SK-N-SH treated with all-trans-retinoic acid at 6 μM for 48 hours (cell line): ENCODE data around the gene ANGPTL3.
"Not testable (repeated sequence)": the region's sequence is repeated elsewhere in the genome, so short reads cannot be mapped to it uniquely, and the experiment has no call there.

Experiments
- ATAC-seq: fragments of 200-7000 bp; cut with Tn5 transposase; 3 replicates; pipeline ENCODE4 v1.9.1; 2020; ENCODE audit warnings: mild to moderate bottlenecking, moderate library complexity
- ARNTL ChIP-seq: fragments of 450-650 bp; formaldehyde crosslinking; IDR thresholded peaks from 2 replicates; pipeline ENCODE4 v1.5.0; 2020; ENCODE audit warnings: low read depth, mild to moderate bottlenecking, moderate library complexity, borderline replicate concordance
- BACH2 ChIP-seq: fragments of 250-450 bp; sonication (Bioruptor Pico); IDR thresholded peaks from 2 replicates; pipeline ENCODE4 v1.9.0; 2021; ENCODE audit warnings: mild to moderate bottlenecking, borderline replicate concordance
- CSDC2 ChIP-seq: fragments of 250-450 bp; sonication (Bioruptor Pico); IDR thresholded peaks from 2 replicates; pipeline ENCODE4 v1.5.0; 2020; ENCODE audit warnings: mild to moderate bottlenecking, moderate library complexity
- ESRRG ChIP-seq: fragments of 250-450 bp; sonication (Bioruptor Pico); IDR thresholded peaks from 2 replicates; pipeline ENCODE4 v1.6.1; 2021; ENCODE audit warnings: mild to moderate bottlenecking
- GLIS3 ChIP-seq: fragments of 250-450 bp; sonication (Bioruptor Pico); IDR thresholded peaks from 2 replicates; pipeline ENCODE4 v1.5.0; 2020; ENCODE audit warnings: mild to moderate bottlenecking, moderate library complexity
- ISL1 ChIP-seq: fragments of 250-450 bp; sonication (Bioruptor Pico); IDR thresholded peaks from 2 replicates; pipeline ENCODE4 v2.1.2; 2022; ENCODE audit warnings: mild to moderate bottlenecking, moderate library complexity
- OSR1 ChIP-seq: fragments of 250-450 bp; sonication (Bioruptor Pico); IDR thresholded peaks from 2 replicates; pipeline ENCODE4 v1.8.0; 2022; ENCODE audit warnings: moderate library complexity, mild to moderate bottlenecking, inconsistent platforms
- PPARA ChIP-seq: fragments of 250-450 bp; sonication (Bioruptor Pico); IDR thresholded peaks from 2 replicates; pipeline ENCODE4 v1.5.0; 2020; ENCODE audit warnings: mild to moderate bottlenecking, borderline replicate concordance
- RARB ChIP-seq: fragments of 250-450 bp; sonication (Bioruptor Pico); IDR thresholded peaks from 2 replicates; pipeline ENCODE4 v1.8.0; 2021; ENCODE audit warnings: mild to moderate bottlenecking, moderate library complexity
- SNAI2 ChIP-seq: fragments of 250-450 bp; sonication (Bioruptor Pico); IDR thresholded peaks from 2 replicates; pipeline ENCODE4 v1.5.0; 2020; ENCODE audit warnings: mild to moderate bottlenecking, moderate library complexity
- TCF4 ChIP-seq: fragments of 250-450 bp; sonication (Bioruptor Pico); IDR thresholded peaks from 2 replicates; pipeline ENCODE4 v1.8.0; 2021; ENCODE audit warnings: mild to moderate bottlenecking, moderate library complexity, borderline replicate concordance
- TOX ChIP-seq: fragments of 250-450 bp; sonication (Bioruptor Pico); IDR thresholded peaks from 2 replicates; pipeline ENCODE4 v1.8.0; 2021; ENCODE audit warnings: mild to moderate bottlenecking, moderate library complexity, borderline replicate concordance
- ZFP3 ChIP-seq: fragments of 250-450 bp; sonication (Bioruptor Pico); IDR thresholded peaks from 2 replicates; pipeline ENCODE4 v1.5.0; 2020; ENCODE audit warnings: mild to moderate bottlenecking, moderate library complexity
- ZFP30 ChIP-seq: fragments of 450-650 bp; formaldehyde crosslinking; IDR thresholded peaks from 2 replicates; pipeline ENCODE4 v1.5.0; 2022; ENCODE audit warnings: mild to moderate bottlenecking, moderate library complexity
- ZNF565 ChIP-seq: fragments of 450-650 bp; formaldehyde crosslinking; conservative IDR thresholded peaks from 2 replicates; pipeline ENCODE4 v1.5.0; 2020; ENCODE audit warnings: low read depth, mild to moderate bottlenecking, moderate library complexity
- ZNF70 ChIP-seq: fragments of 450-650 bp; formaldehyde crosslinking; IDR thresholded peaks from 2 replicates; pipeline ENCODE4 v1.5.0; 2020; ENCODE audit warnings: mild to moderate bottlenecking, moderate library complexity
- ZNF8 ChIP-seq: fragments of 450-650 bp; formaldehyde crosslinking; IDR thresholded peaks from 2 replicates; pipeline ENCODE4 v1.5.0; 2020; ENCODE audit warnings: mild to moderate bottlenecking, moderate library complexity
- TF ChIP-seq, protein P1 (sequence below): fragments of 250-450 bp; sonication (Bioruptor Pico); IDR thresholded peaks from 2 replicates; pipeline ENCODE4 v1.5.1; 2020; ENCODE audit warnings: low read depth, mild to moderate bottlenecking, moderate library complexity
- TF ChIP-seq, protein P2 (sequence below): fragments of 250-450 bp; sonication (Bioruptor Pico); IDR thresholded peaks from 2 replicates; pipeline ENCODE4 v1.5.1; 2021; ENCODE audit warnings: mild to moderate bottlenecking, moderate library complexity
- TF ChIP-seq, protein P3 (sequence below): fragments of 250-450 bp; sonication (Bioruptor Pico); IDR thresholded peaks from 2 replicates; pipeline ENCODE4 v1.8.0; 2020; ENCODE audit warnings: mild to moderate bottlenecking, moderate library complexity, borderline replicate concordance
- TF ChIP-seq, protein P4 (sequence below): fragments of 250-450 bp; sonication (Bioruptor Pico); IDR thresholded peaks from 2 replicates; pipeline ENCODE4 v1.5.0; 2020; ENCODE audit warnings: mild to moderate bottlenecking, moderate library complexity
- TF ChIP-seq, protein P5 (sequence below): fragments of 250-450 bp; sonication (Bioruptor Pico); IDR thresholded peaks from 2 replicates; pipeline ENCODE4 v1.8.0; 2021; ENCODE audit warnings: low read depth, mild to moderate bottlenecking, moderate library complexity, borderline replicate concordance

The ANGPTL3 gene

DNA sequence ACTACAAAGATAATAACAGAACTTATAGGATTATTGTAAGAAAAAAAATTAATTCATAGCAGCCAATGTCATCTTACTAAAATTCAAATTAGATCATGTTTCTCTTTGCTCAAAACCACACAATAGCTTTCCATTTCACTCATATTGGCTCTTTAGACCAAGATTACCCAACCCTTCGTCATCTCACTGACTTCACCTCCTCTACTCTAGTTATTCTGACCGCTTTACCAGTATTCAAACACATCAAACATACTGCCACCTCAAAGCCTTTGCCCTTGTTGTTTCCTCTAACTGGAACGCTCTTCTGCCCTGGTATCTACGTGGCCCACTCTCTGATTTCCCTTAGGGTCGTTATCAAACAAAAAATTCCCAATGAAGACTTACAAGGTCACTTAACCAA, 1.7 kb downstream of the ANGPTL3 start:
- no peak for TF ChIP-seq RARB (CRISPR knock-in tag)
- TF ChIP-seq SNAI2: no peak
- TF ChIP-seq GLIS3 (CRISPR knock-in tag): no peak
- TF ChIP-seq, protein P1, sequence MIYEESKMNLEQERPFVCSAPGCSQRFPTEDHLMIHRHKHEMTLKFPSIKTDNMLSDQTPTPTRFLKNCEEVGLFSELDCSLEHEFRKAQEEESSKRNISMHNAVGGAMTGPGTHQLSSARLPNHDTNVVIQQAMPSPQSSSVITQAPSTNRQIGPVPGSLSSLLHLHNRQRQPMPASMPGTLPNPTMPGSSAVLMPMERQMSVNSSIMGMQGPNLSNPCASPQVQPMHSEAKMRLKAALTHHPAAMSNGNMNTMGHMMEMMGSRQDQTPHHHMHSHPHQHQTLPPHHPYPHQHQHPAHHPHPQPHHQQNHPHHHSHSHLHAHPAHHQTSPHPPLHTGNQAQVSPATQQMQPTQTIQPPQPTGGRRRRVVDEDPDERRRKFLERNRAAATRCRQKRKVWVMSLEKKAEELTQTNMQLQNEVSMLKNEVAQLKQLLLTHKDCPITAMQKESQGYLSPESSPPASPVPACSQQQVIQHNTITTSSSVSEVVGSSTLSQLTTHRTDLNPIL (CRISPR knock-in tag): no peak
- no peak for TF ChIP-seq ZFP30 (CRISPR knock-in tag)
- no peak for TF ChIP-seq ISL1 (CRISPR knock-in tag)
- TF ChIP-seq, protein P2, sequence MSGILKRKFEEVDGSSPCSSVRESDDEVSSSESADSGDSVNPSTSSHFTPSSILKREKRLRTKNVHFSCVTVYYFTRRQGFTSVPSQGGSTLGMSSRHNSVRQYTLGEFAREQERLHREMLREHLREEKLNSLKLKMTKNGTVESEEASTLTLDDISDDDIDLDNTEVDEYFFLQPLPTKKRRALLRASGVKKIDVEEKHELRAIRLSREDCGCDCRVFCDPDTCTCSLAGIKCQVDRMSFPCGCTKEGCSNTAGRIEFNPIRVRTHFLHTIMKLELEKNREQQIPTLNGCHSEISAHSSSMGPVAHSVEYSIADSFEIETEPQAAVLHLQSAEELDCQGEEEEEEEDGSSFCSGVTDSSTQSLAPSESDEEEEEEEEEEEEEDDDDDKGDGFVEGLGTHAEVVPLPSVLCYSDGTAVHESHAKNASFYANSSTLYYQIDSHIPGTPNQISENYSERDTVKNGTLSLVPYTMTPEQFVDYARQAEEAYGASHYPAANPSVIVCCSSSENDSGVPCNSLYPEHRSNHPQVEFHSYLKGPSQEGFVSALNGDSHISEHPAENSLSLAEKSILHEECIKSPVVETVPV: no peak
- no peak for TF ChIP-seq ZFP3 (CRISPR knock-in tag)
- TF ChIP-seq, protein P3, sequence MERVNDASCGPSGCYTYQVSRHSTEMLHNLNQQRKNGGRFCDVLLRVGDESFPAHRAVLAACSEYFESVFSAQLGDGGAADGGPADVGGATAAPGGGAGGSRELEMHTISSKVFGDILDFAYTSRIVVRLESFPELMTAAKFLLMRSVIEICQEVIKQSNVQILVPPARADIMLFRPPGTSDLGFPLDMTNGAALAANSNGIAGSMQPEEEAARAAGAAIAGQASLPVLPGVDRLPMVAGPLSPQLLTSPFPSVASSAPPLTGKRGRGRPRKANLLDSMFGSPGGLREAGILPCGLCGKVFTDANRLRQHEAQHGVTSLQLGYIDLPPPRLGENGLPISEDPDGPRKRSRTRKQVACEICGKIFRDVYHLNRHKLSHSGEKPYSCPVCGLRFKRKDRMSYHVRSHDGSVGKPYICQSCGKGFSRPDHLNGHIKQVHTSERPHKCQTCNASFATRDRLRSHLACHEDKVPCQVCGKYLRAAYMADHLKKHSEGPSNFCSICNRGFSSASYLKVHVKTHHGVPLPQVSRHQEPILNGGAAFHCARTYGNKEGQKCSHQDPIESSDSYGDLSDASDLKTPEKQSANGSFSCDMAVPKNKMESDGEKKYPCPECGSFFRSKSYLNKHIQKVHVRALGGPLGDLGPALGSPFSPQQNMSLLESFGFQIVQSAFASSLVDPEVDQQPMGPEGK (CRISPR knock-in tag): no peak
- no peak for TF ChIP-seq ZNF8 (CRISPR knock-in tag)
- no peak for TF ChIP-seq ZNF70 (CRISPR knock-in tag)
- TF ChIP-seq, protein P4, sequence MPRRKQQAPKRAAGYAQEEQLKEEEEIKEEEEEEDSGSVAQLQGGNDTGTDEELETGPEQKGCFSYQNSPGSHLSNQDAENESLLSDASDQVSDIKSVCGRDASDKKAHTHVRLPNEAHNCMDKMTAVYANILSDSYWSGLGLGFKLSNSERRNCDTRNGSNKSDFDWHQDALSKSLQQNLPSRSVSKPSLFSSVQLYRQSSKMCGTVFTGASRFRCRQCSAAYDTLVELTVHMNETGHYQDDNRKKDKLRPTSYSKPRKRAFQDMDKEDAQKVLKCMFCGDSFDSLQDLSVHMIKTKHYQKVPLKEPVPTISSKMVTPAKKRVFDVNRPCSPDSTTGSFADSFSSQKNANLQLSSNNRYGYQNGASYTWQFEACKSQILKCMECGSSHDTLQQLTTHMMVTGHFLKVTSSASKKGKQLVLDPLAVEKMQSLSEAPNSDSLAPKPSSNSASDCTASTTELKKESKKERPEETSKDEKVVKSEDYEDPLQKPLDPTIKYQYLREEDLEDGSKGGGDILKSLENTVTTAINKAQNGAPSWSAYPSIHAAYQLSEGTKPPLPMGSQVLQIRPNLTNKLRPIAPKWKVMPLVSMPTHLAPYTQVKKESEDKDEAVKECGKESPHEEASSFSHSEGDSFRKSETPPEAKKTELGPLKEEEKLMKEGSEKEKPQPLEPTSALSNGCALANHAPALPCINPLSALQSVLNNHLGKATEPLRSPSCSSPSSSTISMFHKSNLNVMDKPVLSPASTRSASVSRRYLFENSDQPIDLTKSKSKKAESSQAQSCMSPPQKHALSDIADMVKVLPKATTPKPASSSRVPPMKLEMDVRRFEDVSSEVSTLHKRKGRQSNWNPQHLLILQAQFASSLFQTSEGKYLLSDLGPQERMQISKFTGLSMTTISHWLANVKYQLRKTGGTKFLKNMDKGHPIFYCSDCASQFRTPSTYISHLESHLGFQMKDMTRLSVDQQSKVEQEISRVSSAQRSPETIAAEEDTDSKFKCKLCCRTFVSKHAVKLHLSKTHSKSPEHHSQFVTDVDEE (CRISPR knock-in tag): no peak
- no peak for TF ChIP-seq BACH2
- no peak for TF ChIP-seq CSDC2 (CRISPR knock-in tag)
- no peak for TF ChIP-seq TCF4 (CRISPR knock-in tag)
- TF ChIP-seq ESRRG: no peak
- no peak for TF ChIP-seq ZNF565 (CRISPR knock-in tag)
- TF ChIP-seq ARNTL (CRISPR knock-in tag): no peak
- no peak for TF ChIP-seq PPARA (CRISPR knock-in tag)
- TF ChIP-seq, all 23 proteins: peak for 0
- no peak for ATAC-seq

DNA sequence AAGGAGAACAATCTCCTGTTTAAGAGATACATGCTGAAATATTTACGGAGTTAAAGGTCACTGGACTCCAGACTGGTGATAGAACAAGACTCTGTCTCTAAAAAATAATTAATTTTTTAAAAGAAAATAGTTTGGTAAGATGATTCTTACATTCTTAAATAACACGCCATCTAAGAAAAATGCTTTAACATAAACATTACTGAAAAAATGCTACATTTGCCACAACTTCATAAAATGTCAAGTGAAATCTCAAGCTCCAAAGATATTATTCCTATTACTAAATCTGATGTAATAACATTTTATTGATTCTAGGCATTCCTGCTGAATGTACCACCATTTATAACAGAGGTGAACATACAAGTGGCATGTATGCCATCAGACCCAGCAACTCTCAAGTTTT, 4.1 kb downstream of the ANGPTL3 start:
- ATAC-seq: no peak
- no peak for TF ChIP-seq BACH2
- TF ChIP-seq, protein P3 (CRISPR knock-in tag): no peak
- TF ChIP-seq GLIS3 (CRISPR knock-in tag): no peak
- no peak for TF ChIP-seq ESRRG
- TF ChIP-seq CSDC2 (CRISPR knock-in tag): no peak
- no peak for TF ChIP-seq ISL1 (CRISPR knock-in tag)
- TF ChIP-seq, protein P2: no peak
- TF ChIP-seq ZNF8 (CRISPR knock-in tag): no peak
- TF ChIP-seq TOX (CRISPR knock-in tag): no peak

DNA sequence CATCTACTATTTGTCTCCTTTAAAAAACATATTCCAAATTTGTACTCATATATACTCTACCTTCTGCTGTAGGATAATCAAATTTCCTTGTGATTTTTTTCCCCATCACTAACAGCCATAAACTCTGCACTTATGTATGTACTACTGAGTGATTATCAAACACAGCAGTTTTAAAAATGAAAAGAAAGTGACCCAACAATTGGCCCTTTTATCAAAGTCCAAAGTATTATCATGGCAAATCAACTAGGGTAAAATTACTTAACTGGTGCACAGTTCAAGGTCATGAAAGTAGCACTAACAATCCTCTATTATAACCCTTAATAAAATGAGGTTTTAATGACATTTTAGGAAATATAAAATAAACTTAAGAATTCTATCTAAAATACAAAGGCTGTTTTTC, 11.6 kb downstream of the ANGPTL3 start:
- ATAC-seq: no peak
- TF ChIP-seq GLIS3 (CRISPR knock-in tag): no peak
- no peak for TF ChIP-seq ARNTL (CRISPR knock-in tag)
- no peak for TF ChIP-seq ZFP30 (CRISPR knock-in tag)
- TF ChIP-seq, protein P5, sequence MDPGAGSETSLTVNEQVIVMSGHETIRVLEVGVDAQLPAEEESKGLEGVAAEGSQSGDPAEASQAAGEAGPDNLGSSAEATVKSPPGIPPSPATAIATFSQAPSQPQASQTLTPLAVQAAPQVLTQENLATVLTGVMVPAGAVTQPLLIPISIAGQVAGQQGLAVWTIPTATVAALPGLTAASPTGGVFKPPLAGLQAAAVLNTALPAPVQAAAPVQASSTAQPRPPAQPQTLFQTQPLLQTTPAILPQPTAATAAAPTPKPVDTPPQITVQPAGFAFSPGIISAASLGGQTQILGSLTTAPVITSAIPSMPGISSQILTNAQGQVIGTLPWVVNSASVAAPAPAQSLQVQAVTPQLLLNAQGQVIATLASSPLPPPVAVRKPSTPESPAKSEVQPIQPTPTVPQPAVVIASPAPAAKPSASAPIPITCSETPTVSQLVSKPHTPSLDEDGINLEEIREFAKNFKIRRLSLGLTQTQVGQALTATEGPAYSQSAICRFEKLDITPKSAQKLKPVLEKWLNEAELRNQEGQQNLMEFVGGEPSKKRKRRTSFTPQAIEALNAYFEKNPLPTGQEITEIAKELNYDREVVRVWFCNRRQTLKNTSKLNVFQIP (CRISPR knock-in tag): no peak
- TF ChIP-seq ZNF565 (CRISPR knock-in tag): no peak
- TF ChIP-seq RARB (CRISPR knock-in tag): no peak
- TF ChIP-seq OSR1 (CRISPR knock-in tag): no peak
- TF ChIP-seq, protein P3 (CRISPR knock-in tag): no peak

DNA sequence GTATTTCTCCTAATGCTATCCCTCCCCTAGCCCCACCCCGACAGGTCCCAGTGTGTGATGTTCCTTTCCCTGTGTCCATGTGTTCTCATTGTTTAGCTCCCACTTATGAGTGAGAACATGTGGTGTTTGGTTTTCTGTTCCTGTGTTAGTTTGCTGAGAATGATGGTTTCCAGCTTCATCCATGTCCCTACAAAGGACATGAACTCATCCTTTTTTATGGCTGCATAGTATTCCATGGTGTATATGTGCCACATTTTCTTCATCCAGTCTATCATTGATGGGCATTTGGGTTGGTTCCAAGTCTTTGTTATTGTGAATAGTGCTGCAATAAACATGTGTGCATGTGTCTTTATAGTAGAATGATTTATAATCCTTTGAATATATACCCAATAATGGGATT, 13.3 kb downstream of the ANGPTL3 start:
- not testable (repeated sequence) for ATAC-seq
